Sciatic nerve (tissue), 2 donors: ENCODE data around the gene RHOD. TPM values are rescaled to one million over a fixed set of nuclear protein-coding genes. Genes with fewer than 3 reads are reported as not detected.

ENCODE experiments used
- ATAC-seq: fragments of 200-7000 bp; cut with Tn5 transposase; one replicate; pipeline ENCODE4 v1.9.1; 2020; ENCODE audit warnings: mild to moderate bottlenecking, moderate library complexity
- DNase-seq: peaks from one replicate; pipeline ENCODE4 v3.0.0-alpha.2; 2020; ENCODE audit warnings: low spot score
- intact Hi-C: fragments of 100-400 bp; cut with DNase I; formaldehyde crosslinking; loops from one replicate; pipeline ENCODE4 v1.14.2; 2022
- total RNA-seq: library from RNA; stranded (reverse); fragmentation: NEBNext Ultra II Directional; extraction: Animal tissue kit (Norgen Biotek cat#: 25700); gene quantifications from one replicate; pipeline ENCODE4 v1.2.1, GENCODE V29; 2021
- donor health status: DM: no; HTN: no; CAD: no.
- donor health status: DM: no; HTN: no; CAD: no.

Gene RHOD
- total RNA-seq, 1 donor from 2014 or later: 10.3 TPM

DNA sequence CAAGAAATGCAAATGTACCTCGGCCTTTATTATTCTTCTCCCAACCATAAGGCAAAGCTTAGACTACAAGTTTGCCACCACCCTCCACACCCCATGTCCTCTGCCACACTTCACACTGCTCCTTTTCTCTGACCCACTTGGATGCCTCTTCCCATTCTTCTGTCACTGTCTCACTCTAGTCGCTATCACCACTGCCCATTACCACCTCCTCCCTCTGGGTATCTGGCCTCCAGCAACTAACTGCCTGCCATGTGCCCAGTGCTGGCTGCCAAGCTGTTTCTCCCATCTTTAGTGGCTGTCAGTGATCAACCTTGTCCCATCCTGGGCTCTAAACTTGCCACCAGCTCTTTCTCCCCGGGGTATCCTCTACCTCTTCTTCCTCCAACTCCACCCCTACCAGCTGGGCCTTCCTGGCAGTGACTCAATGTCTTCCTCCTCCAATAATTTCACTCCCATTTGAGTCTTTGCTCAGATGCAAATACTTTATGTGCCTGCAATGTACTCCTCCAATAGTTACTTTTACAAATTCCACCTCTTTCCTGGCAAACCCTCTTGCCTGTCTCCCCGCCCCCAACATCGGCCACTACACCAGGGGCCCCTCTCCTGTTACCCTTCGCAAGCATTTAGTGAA, 42.3 kb downstream of the RHOD start:
- intact Hi-C loops: no loop called here
- DNase-seq (no peak), ATAC-seq (no peak)

DNA sequence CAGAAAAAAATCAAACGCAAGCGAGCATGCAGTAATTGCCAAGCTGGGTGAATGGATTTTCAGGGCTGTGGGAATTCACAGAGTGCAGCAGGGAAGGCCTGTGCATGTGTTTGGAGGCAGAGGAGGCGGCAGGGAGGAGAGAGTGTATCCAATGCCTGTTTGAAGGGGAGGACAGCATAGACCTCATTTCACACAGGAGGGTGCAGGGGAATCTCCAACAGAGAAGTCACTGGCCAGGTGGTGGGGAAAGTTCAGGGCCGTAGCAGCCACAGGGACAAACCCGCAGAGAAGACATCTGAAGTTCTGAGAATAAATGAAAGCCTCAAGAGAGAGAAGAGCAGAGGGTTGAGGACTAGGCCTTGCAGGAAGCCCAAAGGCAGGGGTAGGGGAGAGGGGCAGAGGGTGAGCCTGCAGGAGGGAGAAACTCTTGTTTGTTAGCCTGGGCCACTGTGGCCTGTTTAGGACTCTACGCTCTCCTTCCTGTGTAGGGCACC, 43.2 kb downstream of the RHOD start:
- no peak for DNase-seq
- intact Hi-C loops: no loop called here
- no peak for ATAC-seq

DNA sequence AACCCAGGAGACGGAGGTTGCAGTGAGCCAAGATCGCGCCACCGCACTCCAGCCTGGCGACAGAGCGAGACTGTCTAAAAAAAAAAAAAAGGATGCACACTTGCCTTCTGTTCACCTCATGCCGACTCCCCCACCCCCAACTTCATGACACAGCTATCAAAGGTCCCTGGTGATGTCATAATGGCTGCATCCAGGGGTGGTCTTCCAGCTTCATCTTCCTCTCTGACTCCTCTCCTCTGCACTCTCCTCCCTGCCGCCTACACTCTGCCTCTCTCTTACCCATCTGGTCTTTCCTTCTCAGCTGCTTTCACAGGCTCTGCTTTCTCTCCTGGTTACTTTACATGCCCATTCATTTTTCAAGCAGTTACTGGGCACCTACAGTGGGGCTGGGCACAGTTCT, 46.0 kb downstream of the RHOD start:
- intact Hi-C loops: no loop called here
- ATAC-seq (no peak), DNase-seq (no peak)

DNA sequence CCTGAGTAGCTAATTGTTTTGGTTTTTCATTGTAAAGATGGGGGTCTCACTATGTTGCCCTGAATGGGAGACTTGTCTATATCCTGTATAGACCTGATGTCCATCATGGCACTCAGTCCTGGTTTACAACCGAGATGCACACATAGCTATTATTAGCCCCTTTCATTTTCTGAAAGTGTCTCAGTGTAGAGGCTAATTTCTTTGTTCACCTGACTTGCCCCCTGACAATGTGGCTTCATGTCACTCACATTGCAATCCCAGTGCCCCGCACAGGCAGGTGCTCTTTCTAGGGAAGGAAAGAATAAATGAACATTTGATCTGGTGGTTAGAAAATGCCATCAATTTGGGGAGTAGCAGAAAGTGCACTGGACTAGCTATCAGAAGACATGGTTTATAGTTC, 49.3 kb downstream of the RHOD start:
- DNase-seq: no peak

GRCh38 chr11:67111261-67111660, 54.6 kb downstream of the RHOD start:
- intact Hi-C loops: no loop called here
- DNase-seq (no peak), ATAC-seq (no peak)

More for the DNA sequence above, 49.3 kb downstream of the RHOD start:
- no peak for ATAC-seq
- intact Hi-C loops: no loop called here

GRCh38 chr11:67113231-67113721, 56.6 kb downstream of the RHOD start:
- intact Hi-C loops: no loop called here
- no peak for DNase-seq
- no peak for ATAC-seq

DNA sequence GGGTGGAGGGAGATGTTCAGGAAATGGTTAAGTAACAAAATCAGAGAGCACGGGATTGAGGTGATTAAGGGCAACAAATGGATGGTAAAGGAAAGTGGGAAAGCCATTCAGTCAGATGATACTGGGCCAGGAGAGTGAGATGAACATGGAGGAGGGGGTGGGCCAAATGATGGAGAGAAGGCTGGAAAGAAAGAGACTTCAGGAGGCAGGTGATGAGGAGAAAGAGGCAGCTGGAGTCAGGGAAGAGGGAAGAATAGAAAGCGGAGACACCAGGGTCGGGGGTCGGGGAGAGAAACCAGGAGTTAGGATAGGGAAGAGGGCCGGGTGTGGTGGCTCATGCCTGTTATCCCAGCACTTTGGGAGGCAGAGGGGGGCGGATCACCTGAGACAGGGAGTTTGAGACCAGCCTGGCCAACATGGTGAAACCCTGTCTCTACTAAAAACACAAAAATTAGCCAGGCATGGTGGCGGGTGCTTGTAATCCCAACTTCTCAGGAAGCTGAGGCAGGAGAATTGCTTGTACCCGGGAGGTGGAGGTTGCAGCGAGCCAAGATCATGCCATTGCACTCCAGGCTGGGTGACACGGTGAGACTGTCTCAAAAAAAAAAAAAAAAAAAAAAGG, 57.7 kb downstream of the RHOD start:
- intact Hi-C loops: no loop called here
- DNase-seq (peak; percentile 31), ATAC-seq (no peak)

DNA sequence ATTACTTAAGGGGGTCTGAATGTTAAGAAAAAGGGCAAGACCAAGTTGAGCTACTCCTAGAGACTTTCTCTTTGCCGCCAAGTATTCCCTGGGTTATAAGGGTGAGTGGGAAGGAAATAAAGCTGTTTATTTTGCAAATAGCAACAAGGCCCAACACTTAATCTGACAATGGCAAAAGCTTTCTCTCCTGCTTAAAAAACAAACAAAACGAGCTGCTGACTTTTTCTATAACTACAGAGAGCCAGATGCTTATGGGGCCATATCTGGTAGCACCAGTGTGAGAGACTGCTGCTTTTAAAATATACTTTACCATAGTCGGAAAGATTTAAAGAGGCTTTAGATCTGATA, 60.1 kb downstream of the RHOD start:
- DNase-seq: no peak
- intact Hi-C loops: no loop called here
- no peak for ATAC-seq

DNA sequence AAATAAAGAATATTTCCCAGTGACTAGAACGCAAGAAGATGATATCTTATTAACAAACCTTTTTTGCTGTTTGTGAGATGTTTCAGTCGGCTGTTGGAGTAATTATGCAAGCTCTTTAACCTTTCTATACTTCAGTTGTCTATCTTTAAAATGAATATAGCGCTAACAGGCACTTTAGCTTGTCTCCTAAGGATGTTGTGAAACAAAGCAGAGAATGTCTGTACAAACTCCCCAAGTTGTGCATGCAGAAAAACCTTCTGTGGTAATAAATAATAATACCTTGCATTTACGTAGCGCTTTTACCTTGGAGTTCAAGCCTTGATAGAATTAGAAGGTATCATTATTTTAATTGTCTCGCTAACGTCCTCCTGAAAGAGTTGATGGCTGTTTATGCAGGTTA, 60.5 kb downstream of the RHOD start:
- ATAC-seq (no peak), DNase-seq (no peak)
- intact Hi-C loops: no loop called here

GRCh38 chr11:67117672-67118180, 61.1 kb downstream of the RHOD start:
- DNase-seq: peak; percentile 66
- intact Hi-C loops: no loop called here

GRCh38 chr11:67118181-67118766, 61.6 kb downstream of the RHOD start:
- intact Hi-C loops: no loop called here
- ATAC-seq: no peak
- peak; percentile 73 for DNase-seq

More at GRCh38 chr11:67117672-67118180, 61.1 kb downstream of the RHOD start:
- no peak for ATAC-seq

GRCh38 chr11:67118801-67119584, 62.3 kb downstream of the RHOD start, which contains the start of gene KDM2A:
Gene KDM2A (plus strand): TSS chr11:67119263. CDS start chr11:67121317, 2,054 bp downstream.
- intact Hi-C loops: no loop called here
- ATAC-seq (peak; percentile 96), DNase-seq (peak; percentile 99)

- intact Hi-C loops: loop anchor here (10.0 kb wide), 1 partner anchor 205 kb away; no protein-coding TSS in a partner anchor
- ATAC-seq (no peak), DNase-seq (peak; percentile 64)
Observed at GRCh38 chr11:67119585-67120391, 63.1 kb downstream of the RHOD start.

- intact Hi-C loops: loop anchor here (10.0 kb wide), 1 partner anchor 204 kb away; no protein-coding TSS in a partner anchor
- DNase-seq (peak; percentile 26), ATAC-seq (no peak)
Observed at GRCh38 chr11:67120456-67120855, 63.8 kb downstream of the RHOD start.

- ATAC-seq (no peak), DNase-seq (peak; percentile 30)
- intact Hi-C loops: loop anchor here (10.0 kb wide), 1 partner anchor 204 kb away; no protein-coding TSS in a partner anchor
Observed at GRCh38 chr11:67120881-67121710, 64.4 kb downstream of the RHOD start.
